ENCODE data around the gene DNM2. TPM values are rescaled to one million over a fixed set of nuclear protein-coding genes. Genes with fewer than 3 reads are reported as not detected.
"Not testable (repeated sequence)": the region's sequence is repeated elsewhere in the genome, so short reads cannot be mapped to it uniquely, and the experiment has no call there.

DNM2 gene
- total and polyA plus RNA-seq, 5 donors from 2014 or later: 61.8 to 269 (median 63.1) TPM

DNA sequence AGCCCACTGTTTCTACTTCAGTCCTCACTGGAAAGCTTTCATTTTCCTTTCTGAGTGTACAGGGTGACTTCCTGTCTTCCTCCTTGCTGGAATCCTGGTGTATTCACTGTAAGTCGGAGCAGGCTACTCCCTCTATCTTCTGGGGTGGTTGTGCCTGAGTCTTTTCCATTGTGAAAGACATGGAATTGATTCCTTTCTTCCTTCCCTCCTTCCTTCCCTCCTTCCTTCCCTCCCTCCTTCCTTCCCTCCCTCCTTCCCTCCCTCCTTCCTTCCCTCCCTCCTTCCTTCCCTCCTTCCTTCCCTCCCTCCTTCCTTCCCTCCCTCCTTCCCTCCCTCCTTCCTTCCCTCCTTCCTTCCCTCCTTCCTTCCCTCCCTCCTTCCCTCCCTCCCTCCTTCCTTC is 40.2 kb downstream of the DNM2 start:
- H3K9me3 Mint-ChIP-seq; H3K9me3 ChIP-seq (ENCODE audit: control insufficient read depth in 2 of 2, low read length in 2 of 2); H3K27me3 Mint-ChIP-seq; H3K36me3 ChIP-seq (ENCODE audit: control insufficient read depth, insufficient read depth, low read length); H3K4me3 ChIP-seq (ENCODE audit: low read depth, low read length); H3K27me3 ChIP-seq (ENCODE audit: control insufficient read depth, insufficient read depth, low read length); DNase-seq; ATAC-seq (ENCODE audit: low read depth in 2 of 2); H3K4me3 Mint-ChIP-seq: not testable (repeated sequence)
- Histone ChIP-seq H3K4me1 (ENCODE audit: control insufficient read depth, insufficient read depth, low read length, poor library complexity, severe bottlenecking) (peaks cover 71% of the 10 kb centered on the region), H3K27ac (ENCODE audit: insufficient read depth, low read length, poor library complexity, severe bottlenecking) (peak overlapping the region; percentile 41)
- Mint-ChIP-seq H3K27ac (peak overlapping the region in 2 of 3 donors; percentile 66 to 71), H3K4me1 (peaks cover 12 to 91% (median 54%) of the 10 kb centered on the region in 4 donors), H3K36me3 (peaks cover 13% of the 10 kb centered on the region)

DNA sequence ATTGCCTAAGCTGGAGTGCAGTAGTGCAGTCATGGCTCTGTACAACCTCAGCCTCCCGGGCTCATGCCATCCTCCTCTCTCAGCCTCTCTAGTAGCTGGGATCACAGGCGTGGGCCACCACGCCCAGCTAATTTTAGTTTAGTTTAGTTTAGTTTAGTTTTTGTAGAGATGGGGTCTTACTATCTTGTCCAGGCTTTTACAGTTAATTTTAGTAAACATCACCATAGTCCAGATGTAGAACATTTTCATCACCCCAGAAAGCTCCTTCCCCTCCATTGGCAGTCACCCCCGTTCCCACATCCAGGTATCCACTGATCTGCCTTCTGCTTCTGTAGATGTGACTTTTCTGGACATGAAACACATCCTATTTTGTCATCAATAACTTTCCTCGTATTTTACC is 41.1 kb downstream of the DNM2 start:
- DNase-seq (no peak), ATAC-seq (ENCODE audit: low read depth in 2 of 2) (no peak)
- H3K36me3 ChIP-seq (ENCODE audit: control insufficient read depth, insufficient read depth, low read length): no peaks in the 10 kb centered on the region
- H3K4me3 ChIP-seq (ENCODE audit: low read depth, low read length): peak overlapping the region; percentile 73
- peak overlapping the region; percentile 92 to 96 (median 92) for H3K27ac Mint-ChIP-seq
- H3K27ac ChIP-seq (ENCODE audit: insufficient read depth, low read length, poor library complexity, severe bottlenecking): peak overlapping the region; percentile 84
- peak overlapping the region; percentile 33 to 84 (median 74) for H3K4me3 Mint-ChIP-seq
- H3K9me3 Mint-ChIP-seq: no peaks in the 10 kb centered on the region
- H3K27me3 ChIP-seq (ENCODE audit: control insufficient read depth, insufficient read depth, low read length): no peaks in the 10 kb centered on the region
- H3K27me3 Mint-ChIP-seq: no peaks in the 10 kb centered on the region
- peaks cover 79% of the 10 kb centered on the region for H3K4me1 ChIP-seq (ENCODE audit: control insufficient read depth, insufficient read depth, low read length, poor library complexity, severe bottlenecking)
- peaks cover 12 to 92% (median 51%) of the 10 kb centered on the region in 4 donors for H3K4me1 Mint-ChIP-seq
- H3K9me3 ChIP-seq (ENCODE audit: control insufficient read depth in 2 of 2, low read length in 2 of 2): no peaks in the 10 kb centered on the region
- H3K36me3 Mint-ChIP-seq: peaks cover 13% of the 10 kb centered on the region

DNA sequence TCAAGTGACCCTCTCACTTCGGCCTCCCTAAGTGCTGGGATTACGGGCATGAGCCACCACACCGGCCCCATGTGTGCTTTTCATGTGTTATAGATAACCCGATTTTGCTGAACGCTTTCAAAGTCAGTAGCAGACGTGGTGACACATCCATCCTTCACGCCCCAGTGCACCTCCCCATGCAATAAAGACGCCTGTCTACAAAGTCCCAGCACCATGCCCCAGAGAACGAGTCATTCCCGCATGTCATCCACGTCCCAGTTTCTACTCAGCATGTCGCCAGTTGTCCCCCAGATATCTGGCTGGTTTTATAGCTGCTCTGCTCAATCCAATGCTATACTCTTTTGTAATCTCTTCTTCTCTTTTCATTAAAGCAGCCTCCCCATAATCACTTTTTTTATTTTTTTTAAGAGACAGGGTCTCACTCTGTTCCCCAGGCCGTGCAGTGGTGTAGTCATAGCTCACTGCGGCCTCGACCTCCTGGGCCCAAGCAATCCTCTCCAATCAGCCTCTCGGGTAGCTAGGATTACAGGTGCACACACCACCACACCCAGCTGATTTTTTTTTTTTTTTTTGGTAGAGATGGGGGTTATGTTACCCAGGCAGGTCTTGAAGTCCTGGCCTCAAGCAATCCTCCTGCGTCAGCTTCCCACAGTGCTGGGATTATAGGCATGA is 42.5 kb downstream of the DNM2 start:
- H3K36me3 Mint-ChIP-seq: peaks cover 13% of the 10 kb centered on the region
- Histone ChIP-seq H3K9me3 (ENCODE audit: control insufficient read depth in 2 of 2, low read length in 2 of 2) (no peaks in the 10 kb centered on the region), H3K4me3 (ENCODE audit: low read depth, low read length) (peak overlapping the region; percentile 62), H3K36me3 (ENCODE audit: control insufficient read depth, insufficient read depth, low read length) (peaks cover 2% of the 10 kb centered on the region), H3K4me1 (ENCODE audit: control insufficient read depth, insufficient read depth, low read length, poor library complexity, severe bottlenecking) (peaks cover 70% of the 10 kb centered on the region), H3K27me3 (ENCODE audit: control insufficient read depth, insufficient read depth, low read length) (no peaks in the 10 kb centered on the region), H3K27ac (ENCODE audit: insufficient read depth, low read length, poor library complexity, severe bottlenecking) (peak overlapping the region; percentile 84)
- H3K27ac Mint-ChIP-seq: peak overlapping the region; percentile 92 to 96 (median 92)
- ATAC-seq (ENCODE audit: low read depth in 2 of 2): no peak
- H3K4me1 Mint-ChIP-seq: peaks cover 8 to 88% (median 48%) of the 10 kb centered on the region in 4 donors
- H3K27me3 Mint-ChIP-seq: no peaks in the 10 kb centered on the region
- peak overlapping the region; percentile 33 to 84 (median 74) for H3K4me3 Mint-ChIP-seq
- peak in 1 of 3 donors; percentile 19 for DNase-seq
- H3K9me3 Mint-ChIP-seq: no peaks in the 10 kb centered on the region

DNA sequence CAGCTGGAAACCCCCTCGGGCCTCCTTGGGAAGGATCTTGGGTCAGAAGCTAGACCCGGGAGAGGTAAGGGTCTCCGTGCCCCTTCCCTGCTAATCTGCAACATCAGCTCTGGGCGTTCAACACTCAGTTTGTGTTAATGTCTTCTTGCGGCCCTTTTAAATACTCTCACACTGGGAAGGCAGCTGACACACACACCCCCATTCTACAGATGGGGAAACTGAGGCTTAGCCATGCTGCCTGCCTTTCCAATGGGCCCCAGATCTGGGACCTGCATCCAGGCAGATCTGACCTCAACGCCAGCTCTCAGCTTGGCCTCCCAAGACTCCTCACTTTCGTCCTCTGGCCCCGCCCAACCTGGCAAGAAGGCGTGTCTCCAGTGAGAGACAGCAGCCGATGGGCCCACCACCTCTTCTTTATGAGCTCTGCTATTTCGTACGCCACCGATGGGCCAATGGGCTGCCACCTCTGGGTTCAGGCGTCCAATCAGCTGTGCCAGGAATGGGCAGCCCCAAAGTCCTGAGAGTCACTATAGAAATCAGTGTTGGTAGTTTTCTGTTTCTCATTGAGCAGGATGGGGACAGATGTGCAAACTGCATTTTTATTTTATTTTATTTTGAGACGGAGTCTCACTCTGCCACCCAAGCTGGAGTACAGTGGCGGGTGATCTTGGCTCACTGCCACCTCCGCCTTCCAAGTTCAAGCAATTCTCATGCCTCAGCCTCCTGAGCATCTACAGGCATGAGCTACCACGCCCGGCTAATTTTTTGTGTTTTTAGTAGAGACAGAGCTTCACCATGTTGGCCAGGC is 43.8 kb downstream of the DNM2 start:
- no peaks in the 10 kb centered on the region for H3K9me3 ChIP-seq (ENCODE audit: control insufficient read depth in 2 of 2, low read length in 2 of 2)
- peaks cover 60% of the 10 kb centered on the region for H3K4me1 ChIP-seq (ENCODE audit: control insufficient read depth, insufficient read depth, low read length, poor library complexity, severe bottlenecking)
- Mint-ChIP-seq H3K9me3 (no peaks in the 10 kb centered on the region), H3K27me3 (no peaks in the 10 kb centered on the region), H3K4me1 (peaks cover 8 to 78% (median 44%) of the 10 kb centered on the region in 4 donors), H3K4me3 (peak overlapping the region; percentile 39 to 87 (median 46)), H3K27ac (peak overlapping the region; percentile 79 to 94 (median 92)), H3K36me3 (peaks cover 13% of the 10 kb centered on the region)
- DNase-seq: no peak
- no peak for ATAC-seq (ENCODE audit: low read depth in 2 of 2)
- H3K36me3 ChIP-seq (ENCODE audit: control insufficient read depth, insufficient read depth, low read length): peaks cover 2% of the 10 kb centered on the region
- no peak overlapping the region for H3K4me3 ChIP-seq (ENCODE audit: low read depth, low read length)
- H3K27me3 ChIP-seq (ENCODE audit: control insufficient read depth, insufficient read depth, low read length): no peaks in the 10 kb centered on the region
- H3K27ac ChIP-seq (ENCODE audit: insufficient read depth, low read length, poor library complexity, severe bottlenecking): peak overlapping the region; percentile 47

DNA sequence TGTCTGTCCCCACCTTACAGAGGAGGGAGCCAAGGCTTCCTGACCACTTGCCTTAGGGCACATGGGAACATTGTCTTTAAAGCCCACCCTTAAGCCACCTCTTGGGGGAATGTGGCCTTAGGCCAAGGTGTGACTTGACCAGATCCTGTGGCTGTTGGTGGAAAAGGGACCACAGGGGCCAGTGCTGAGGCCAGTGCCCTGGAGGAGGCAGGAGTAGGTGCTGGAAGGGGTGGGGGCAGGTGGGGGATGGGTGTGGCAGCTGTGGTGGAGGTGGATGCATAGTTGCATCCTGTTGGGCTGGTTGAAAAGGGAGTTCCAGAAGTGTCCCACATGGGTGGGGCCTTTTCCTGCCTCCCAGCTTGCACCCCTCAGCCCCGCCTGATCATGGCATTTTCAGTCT is 44.8 kb downstream of the DNM2 start:
- Mint-ChIP-seq H3K4me1 (peaks cover 8 to 72% (median 46%) of the 10 kb centered on the region in 4 donors), H3K27ac (peak overlapping the region; percentile 92 to 94 (median 94)), H3K36me3 (peaks cover 13% of the 10 kb centered on the region), H3K27me3 (no peaks in the 10 kb centered on the region), H3K4me3 (peak overlapping the region; percentile 43 to 87 (median 68)), H3K9me3 (no peaks in the 10 kb centered on the region)
- Histone ChIP-seq H3K9me3 (ENCODE audit: control insufficient read depth in 2 of 2, low read length in 2 of 2) (no peaks in the 10 kb centered on the region), H3K27ac (ENCODE audit: insufficient read depth, low read length, poor library complexity, severe bottlenecking) (peak overlapping the region; percentile 57), H3K36me3 (ENCODE audit: control insufficient read depth, insufficient read depth, low read length) (peaks cover 2% of the 10 kb centered on the region), H3K4me3 (ENCODE audit: low read depth, low read length) (no peak overlapping the region), H3K4me1 (ENCODE audit: control insufficient read depth, insufficient read depth, low read length, poor library complexity, severe bottlenecking) (peaks cover 55% of the 10 kb centered on the region), H3K27me3 (ENCODE audit: control insufficient read depth, insufficient read depth, low read length) (no peaks in the 10 kb centered on the region)
- ATAC-seq (ENCODE audit: low read depth in 2 of 2) (no peak), DNase-seq (peak in 1 of 3 donors; percentile 63)

DNA sequence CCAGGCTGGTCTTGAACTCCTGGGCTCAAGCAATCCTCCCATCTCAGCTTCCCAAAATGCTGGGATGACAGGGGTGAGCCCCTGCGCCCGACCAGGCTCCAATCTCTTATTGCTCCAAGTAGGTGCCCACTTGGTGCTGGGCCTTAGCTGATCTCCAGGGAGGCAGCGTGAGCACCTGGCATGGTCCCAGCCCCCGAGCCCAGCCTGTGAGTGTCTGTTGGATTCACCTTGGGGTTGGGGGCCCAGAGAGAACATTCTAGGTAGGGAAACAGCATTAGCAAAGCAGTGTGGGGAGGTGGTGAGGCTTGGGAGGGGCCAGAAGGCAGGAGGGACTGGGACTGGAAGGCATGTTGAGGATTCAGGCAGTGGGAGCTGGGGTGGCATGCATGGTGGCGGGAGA is 45.5 kb downstream of the DNM2 start:
- Mint-ChIP-seq H3K4me3 (peak overlapping the region in 2 of 4 donors; percentile 43 to 61), H3K27ac (peak overlapping the region; percentile 92 to 94 (median 93)), H3K27me3 (no peaks in the 10 kb centered on the region), H3K36me3 (peaks cover 13% of the 10 kb centered on the region), H3K4me1 (peaks cover 8 to 70% (median 46%) of the 10 kb centered on the region in 4 donors), H3K9me3 (no peaks in the 10 kb centered on the region)
- Histone ChIP-seq H3K9me3 (ENCODE audit: control insufficient read depth in 2 of 2, low read length in 2 of 2) (no peaks in the 10 kb centered on the region), H3K4me3 (ENCODE audit: low read depth, low read length) (no peak overlapping the region), H3K27ac (ENCODE audit: insufficient read depth, low read length, poor library complexity, severe bottlenecking) (peak overlapping the region; percentile 56), H3K36me3 (ENCODE audit: control insufficient read depth, insufficient read depth, low read length) (peaks cover 2% of the 10 kb centered on the region), H3K27me3 (ENCODE audit: control insufficient read depth, insufficient read depth, low read length) (no peaks in the 10 kb centered on the region), H3K4me1 (ENCODE audit: control insufficient read depth, insufficient read depth, low read length, poor library complexity, severe bottlenecking) (peaks cover 55% of the 10 kb centered on the region)
- ATAC-seq (ENCODE audit: low read depth in 2 of 2): no peak
- DNase-seq: no peak

DNA sequence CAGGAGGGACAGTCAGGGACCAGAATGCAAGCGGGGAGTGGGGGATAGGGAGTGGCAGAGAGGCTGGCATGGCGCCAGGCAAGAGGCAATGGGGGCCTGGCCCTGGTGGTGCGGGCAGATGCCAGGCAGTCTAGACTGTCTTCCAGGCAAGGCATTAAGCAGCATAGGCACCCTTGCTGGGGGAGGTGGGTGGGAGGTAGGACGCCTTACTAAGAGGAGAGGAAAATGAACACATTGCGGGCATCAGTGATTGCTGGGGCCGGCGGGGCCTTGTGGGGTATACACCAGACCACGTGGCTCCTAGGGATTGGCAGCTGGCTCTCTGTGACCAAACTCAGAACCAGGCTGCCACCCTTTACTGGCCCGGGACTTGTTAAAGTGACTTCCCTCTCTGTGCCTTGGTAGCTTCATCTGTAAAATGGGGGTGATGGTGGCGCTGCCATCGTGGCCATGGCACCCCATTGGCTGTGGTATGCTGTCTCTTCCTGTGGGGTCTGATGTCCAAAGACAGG is 46.0 kb downstream of the DNM2 start:
- no peak overlapping the region for H3K4me3 ChIP-seq (ENCODE audit: low read depth, low read length)
- H3K9me3 ChIP-seq (ENCODE audit: control insufficient read depth in 2 of 2, low read length in 2 of 2): no peaks in the 10 kb centered on the region
- no peak for DNase-seq
- H3K9me3 Mint-ChIP-seq: no peaks in the 10 kb centered on the region
- H3K36me3 ChIP-seq (ENCODE audit: control insufficient read depth, insufficient read depth, low read length): peaks cover 2% of the 10 kb centered on the region
- peaks cover 54% of the 10 kb centered on the region for H3K4me1 ChIP-seq (ENCODE audit: control insufficient read depth, insufficient read depth, low read length, poor library complexity, severe bottlenecking)
- H3K27me3 Mint-ChIP-seq: no peaks in the 10 kb centered on the region
- peak overlapping the region in 2 of 4 donors; percentile 43 to 61 for H3K4me3 Mint-ChIP-seq
- peak overlapping the region; percentile 92 to 94 (median 93) for H3K27ac Mint-ChIP-seq
- ATAC-seq (ENCODE audit: low read depth in 2 of 2): no peak
- no peaks in the 10 kb centered on the region for H3K27me3 ChIP-seq (ENCODE audit: control insufficient read depth, insufficient read depth, low read length)
- peaks cover 7 to 70% (median 46%) of the 10 kb centered on the region in 4 donors for H3K4me1 Mint-ChIP-seq
- peak overlapping the region; percentile 56 for H3K27ac ChIP-seq (ENCODE audit: insufficient read depth, low read length, poor library complexity, severe bottlenecking)
- peaks cover 13% of the 10 kb centered on the region for H3K36me3 Mint-ChIP-seq

Measured in CD4-positive, CD25-positive, alpha-beta regulatory T cell (primary cell).